GM21619 (cell line): ENCODE measurements around the gene ELMO1.

ENCODE experiments used
- ATAC-seq: cut with Tn5 transposase; IDR thresholded peaks from one replicate; pipeline ENCODE4 v1.9.1; 2021; ENCODE audit not compliant: unreplicated experiment

Gene ELMO1

DNA sequence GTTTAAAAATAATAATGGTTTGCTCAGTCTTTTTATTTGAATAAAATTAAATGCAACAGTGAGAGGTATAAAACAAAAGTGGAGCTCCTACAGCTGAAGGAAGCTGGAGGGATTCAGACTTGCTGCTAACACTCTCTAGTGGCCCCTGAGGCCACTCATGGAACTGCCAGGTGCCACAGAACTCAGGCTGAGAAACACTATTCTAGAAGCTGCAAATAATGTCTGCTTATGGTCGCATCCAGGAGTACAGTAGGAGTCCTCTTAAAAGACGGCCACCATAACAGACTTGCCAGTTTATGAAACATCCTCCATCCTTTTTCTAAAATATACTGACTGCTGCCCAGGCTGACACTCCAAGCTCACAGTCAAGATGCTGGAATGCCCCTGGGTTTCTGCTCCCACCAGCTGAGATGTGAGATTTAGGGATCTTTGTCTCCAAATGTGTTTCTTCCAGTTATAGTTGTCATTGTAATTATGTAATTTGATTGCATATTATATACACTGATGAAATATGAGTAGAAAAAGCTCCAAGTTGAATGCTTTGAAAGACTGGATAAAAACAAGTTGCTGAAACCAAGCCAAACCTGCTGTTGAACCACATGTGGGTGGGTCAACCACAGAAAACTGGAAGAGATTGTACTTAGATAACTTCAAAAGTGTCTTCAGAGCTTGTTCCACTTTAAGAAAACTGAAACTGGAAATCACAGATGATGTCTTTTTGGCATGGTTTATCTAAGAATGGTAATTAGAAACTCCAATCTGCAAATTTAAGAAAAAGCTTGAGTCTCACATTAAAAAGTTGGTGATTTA lies 510.7 kb downstream of the ELMO1 start:
- no peak for ATAC-seq

DNA sequence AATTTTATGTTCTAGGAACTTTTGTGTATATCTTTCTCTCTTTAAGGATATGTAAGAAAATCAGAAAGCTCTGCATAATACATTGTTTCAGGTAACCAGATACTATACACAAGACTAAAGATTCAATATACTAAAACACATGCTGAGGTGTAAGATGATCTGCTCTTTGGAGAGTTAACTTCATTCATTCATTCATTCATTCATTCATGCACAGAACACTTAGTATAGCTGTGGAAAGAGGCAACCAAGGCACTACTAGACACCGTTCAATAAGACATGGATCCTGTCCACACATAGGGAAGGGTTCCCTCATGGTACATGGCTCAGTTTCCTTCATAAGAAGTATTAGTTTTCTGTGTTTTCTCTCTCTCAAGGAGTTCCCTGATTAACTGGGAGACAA lies 516.8 kb downstream of the ELMO1 start:
- ATAC-seq = no peak

- no peak for ATAC-seq
These were observed 518.9 kb downstream of the ELMO1 start for GRCh38 chr7:36929791-36930190.

DNA sequence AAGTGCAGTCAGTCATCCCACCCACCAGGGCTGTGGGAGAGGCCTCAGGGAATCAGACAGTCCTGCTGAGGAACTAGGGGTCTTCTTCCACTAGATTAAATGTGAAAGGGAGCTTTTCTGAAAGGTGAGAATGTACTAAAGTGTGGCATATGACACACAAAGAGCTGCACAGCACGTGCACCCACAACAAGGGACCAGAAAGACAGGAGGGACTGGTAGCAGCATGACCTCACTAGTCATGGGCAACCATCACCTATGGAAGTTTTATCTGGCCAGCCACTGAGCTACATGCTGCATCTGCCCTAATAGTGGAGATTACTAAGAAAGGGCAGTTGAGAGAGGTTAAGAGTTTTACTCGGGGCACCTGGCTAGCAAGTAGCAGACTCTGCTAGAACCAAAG lies 519.9 kb downstream of the ELMO1 start:
- no peak for ATAC-seq

- no peak for ATAC-seq
These were observed 520.4 kb downstream of the ELMO1 start for GRCh38 chr7:36928311-36928710.

DNA sequence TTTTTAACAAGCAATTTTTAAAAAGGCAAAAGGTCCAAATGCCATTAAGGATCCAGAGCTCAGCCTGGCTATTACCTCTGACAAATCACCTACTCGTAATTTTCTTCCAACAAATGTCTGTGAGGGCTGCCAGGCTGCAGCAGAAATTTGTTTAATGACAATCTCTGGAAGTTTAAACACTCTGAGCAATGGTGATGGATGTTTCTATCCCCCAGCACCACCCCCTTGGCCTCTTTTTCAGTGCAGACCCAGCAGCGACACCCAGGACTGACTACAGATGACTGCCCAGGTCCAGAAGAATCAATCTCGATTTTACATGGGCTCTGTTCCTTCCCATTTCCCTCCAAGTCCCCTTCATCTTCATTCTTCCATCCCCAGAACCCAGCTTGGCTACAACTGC lies 523.0 kb downstream of the ELMO1 start:
- ATAC-seq = no peak

- no peak for ATAC-seq
These were observed 523.5 kb downstream of the ELMO1 start for GRCh38 chr7:36925207-36925606.

- no peak for ATAC-seq
These were observed 524.7 kb downstream of the ELMO1 start for GRCh38 chr7:36923943-36924436.

- ATAC-seq = no peak
These were observed 525.5 kb downstream of the ELMO1 start for GRCh38 chr7:36923185-36923584.

DNA sequence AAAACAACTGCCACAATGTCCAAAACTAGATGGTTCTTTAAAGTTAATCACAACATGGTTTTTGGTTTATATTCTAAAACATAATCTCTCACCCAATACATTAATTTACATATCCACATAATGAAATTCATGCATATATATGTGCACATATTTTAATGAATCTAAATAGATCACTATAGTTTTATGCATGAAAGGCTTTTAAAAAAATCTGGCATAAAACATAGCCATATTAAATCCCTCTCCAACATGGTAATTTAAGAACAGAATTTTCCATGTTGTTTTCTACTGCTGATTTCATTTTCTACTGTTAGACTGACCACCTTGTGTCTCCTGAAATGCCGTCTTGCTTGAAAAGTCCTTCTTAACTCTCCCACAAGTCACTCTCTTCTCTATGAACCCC lies 528.2 kb downstream of the ELMO1 start:
- ATAC-seq = no peak

- ATAC-seq = no peak
These were observed 528.9 kb downstream of the ELMO1 start for GRCh38 chr7:36919738-36920137.

DNA sequence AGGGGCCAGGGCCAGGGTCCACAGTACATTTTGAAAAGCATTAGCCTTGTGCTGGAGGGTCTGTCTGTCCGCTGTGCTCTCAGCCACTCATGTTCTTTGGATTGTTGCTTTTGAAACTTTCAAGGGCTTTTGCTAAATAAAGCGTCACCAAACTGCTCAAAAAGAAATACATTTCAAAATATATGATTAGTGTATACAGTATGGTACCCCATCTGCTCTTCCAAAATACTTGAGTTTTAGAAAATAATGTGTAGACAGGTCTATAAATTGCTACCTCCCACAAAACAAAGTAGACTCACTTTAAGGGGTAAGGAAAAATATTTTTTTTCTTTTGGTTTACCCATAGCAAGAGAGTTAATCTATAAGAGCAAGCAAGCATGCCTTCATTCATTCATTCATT lies 530.1 kb downstream of the ELMO1 start:
- no peak for ATAC-seq

GRCh38 chr7:36916619-36917018 lies 532.0 kb downstream of the ELMO1 start:
- no peak for ATAC-seq

- ATAC-seq = no peak
These were observed 532.5 kb downstream of the ELMO1 start for GRCh38 chr7:36916116-36916515.

- ATAC-seq = no peak
These were observed 536.9 kb downstream of the ELMO1 start for GRCh38 chr7:36911788-36912187.

DNA sequence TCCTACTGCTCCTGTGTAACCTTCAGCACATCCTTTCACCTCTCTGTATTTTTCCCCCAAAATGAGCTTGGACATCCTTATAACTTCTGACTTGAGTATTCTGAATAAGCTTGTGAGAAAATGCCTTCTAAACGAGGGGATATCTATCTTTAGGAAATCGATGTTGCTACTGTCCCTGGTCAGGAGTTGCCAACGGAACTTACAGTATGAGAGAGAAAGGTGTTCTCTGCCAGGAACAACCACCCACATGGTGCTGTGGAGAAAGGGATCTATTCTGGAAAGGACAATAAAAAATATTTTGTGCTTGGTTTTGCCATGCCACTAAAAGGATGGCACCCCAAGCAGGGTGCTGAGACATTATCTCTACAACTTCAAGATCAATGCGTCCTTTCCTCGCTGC lies 537.8 kb downstream of the ELMO1 start:
- ATAC-seq = no peak

DNA sequence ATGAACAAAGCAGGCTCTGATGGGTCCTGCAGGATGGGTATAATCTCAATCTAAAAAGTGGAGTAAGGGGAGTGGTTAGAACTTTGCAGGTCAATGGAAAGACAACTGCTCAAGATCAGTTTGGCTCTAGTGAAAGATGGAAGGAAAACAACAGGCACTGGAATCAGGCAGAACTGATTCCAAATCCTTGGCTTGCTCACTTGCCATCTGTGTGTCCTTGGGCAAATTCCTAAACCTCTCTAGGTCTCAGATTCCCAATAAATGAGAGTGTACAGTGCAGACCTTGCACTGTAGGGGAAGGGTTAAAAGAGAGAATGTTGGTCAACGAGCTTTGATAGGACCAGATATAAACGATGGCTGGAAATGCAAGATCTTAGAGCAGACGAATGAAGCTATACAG lies 538.3 kb downstream of the ELMO1 start:
- ATAC-seq = no peak

GRCh38 chr7:36906956-36907635 lies 541.6 kb downstream of the ELMO1 start:
- no peak for ATAC-seq

DNA sequence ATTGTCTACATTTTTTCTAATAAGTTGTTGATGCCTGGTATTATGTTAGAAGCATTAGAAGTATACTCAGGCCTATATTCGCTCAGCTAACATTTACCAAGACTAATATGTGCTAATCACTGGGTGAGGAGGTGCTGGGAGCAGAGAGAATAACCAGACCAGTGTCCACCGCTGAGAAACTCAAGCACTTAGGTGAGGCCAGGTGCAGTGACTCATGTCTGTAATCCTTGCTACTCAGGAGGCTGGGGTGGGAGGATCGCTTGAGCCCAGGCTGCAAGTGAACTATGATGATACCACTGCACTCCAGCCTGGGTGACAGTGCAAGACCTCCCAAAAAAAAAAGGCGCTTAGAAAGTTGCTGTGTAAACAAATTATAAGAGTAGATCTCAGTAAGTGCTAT lies 542.2 kb downstream of the ELMO1 start:
- no peak for ATAC-seq

- no peak for ATAC-seq
These were observed 542.8 kb downstream of the ELMO1 start for GRCh38 chr7:36905841-36906240.

DNA sequence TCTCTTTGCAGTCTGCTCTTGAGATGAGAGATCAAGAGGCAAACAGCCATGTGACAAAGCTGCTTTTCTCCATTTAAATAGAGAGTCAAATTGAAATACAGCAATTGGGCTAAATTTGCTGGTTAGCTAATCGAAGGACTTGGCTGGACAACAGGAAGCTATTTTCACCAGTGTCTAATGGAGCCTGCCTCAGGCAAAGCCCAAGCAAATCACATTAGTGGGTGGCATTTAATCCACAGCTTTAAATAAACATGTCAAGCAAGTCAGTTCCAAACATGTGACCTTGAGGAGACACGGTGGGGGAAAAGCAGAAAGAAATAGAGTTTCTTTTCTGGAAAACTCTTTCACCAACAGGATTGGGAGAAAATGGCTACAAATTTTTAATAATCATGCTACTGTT lies 543.9 kb downstream of the ELMO1 start:
- ATAC-seq = no peak

DNA sequence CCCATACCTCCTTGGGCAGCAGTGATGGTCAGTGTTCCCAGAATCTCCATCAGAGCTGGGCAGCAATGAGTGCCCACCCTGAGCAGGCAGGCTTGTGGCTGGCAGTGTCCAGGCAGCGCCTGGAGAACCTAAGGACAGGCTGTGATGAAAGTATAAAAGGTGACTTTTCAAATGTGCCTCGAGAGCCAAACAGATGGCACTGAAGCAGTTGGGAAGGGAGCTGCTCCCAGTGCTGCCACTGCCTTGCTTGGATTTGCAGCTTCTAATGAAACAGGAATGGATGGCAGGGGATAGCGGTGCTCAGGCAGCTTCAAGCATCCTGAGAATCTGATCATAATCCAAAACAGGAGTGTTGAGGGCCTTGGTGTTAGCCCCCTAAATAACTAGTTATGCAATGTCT lies 544.6 kb downstream of the ELMO1 start:
- ATAC-seq = no peak
